ENCODE measurements around the gene TDO2.
"Not testable (repeated sequence)": the region's sequence is repeated elsewhere in the genome, so short reads cannot be mapped to it uniquely, and the experiment has no call there.

TDO2 gene

GRCh38 chr4:155887045-155887444, 16.5 kb upstream of the TDO2 start:
- Histone ChIP-seq H3K36me3 (ENCODE audit: control insufficient read depth, insufficient read depth, low read length) (no peaks in the 10 kb centered on the region), H3K27me3 (ENCODE audit: control insufficient read depth, insufficient read depth, low read length) (no peaks in the 10 kb centered on the region), H3K27ac (ENCODE audit: low read depth, low read length) (no peak overlapping the region), H3K9me3 (ENCODE audit: control insufficient read depth, insufficient read depth, low read depth, low read length) (peaks cover 21% of the 10 kb centered on the region; the same call in 1 of the 2 replicates), H3K9ac (ENCODE audit: low read length) (no peak overlapping the region), H3K4me1 (ENCODE audit: control insufficient read depth, insufficient read depth, low read length) (no peaks in the 10 kb centered on the region), H3K4me3 (ENCODE audit: low read depth, low read length) (no peak overlapping the region)

- peaks cover 23% of the 10 kb centered on the region; the same call in 1 of the 2 replicates for H3K9me3 ChIP-seq (ENCODE audit: control insufficient read depth, insufficient read depth, low read depth, low read length)
- H3K27ac ChIP-seq (ENCODE audit: low read depth, low read length), result no peak overlapping the region
- no peaks in the 10 kb centered on the region for H3K27me3 ChIP-seq (ENCODE audit: control insufficient read depth, insufficient read depth, low read length)
- no peak overlapping the region for H3K9ac ChIP-seq (ENCODE audit: low read length)
- no peaks in the 10 kb centered on the region for H3K36me3 ChIP-seq (ENCODE audit: control insufficient read depth, insufficient read depth, low read length)
- H3K4me1 ChIP-seq (ENCODE audit: control insufficient read depth, insufficient read depth, low read length), result no peaks in the 10 kb centered on the region
- H3K4me3 ChIP-seq (ENCODE audit: low read depth, low read length), result no peak overlapping the region
Observed at GRCh38 chr4:155887847-155888570, 15.5 kb upstream of the TDO2 start.

- Histone ChIP-seq H3K9me3 (ENCODE audit: control insufficient read depth, insufficient read depth, low read depth, low read length) (peaks cover 14% of the 10 kb centered on the region; the same call in 1 of the 2 replicates), H3K9ac (ENCODE audit: low read length) (no peak overlapping the region), H3K4me1 (ENCODE audit: control insufficient read depth, insufficient read depth, low read length) (no peaks in the 10 kb centered on the region), H3K27ac (ENCODE audit: low read depth, low read length) (no peak overlapping the region), H3K36me3 (ENCODE audit: control insufficient read depth, insufficient read depth, low read length) (no peaks in the 10 kb centered on the region), H3K27me3 (ENCODE audit: control insufficient read depth, insufficient read depth, low read length) (no peaks in the 10 kb centered on the region), H3K4me3 (ENCODE audit: low read depth, low read length) (no peak overlapping the region)
Observed at GRCh38 chr4:155889031-155889793, 14.3 kb upstream of the TDO2 start.

- H3K27ac ChIP-seq (ENCODE audit: low read depth, low read length), result no peak overlapping the region
- H3K27me3 ChIP-seq (ENCODE audit: control insufficient read depth, insufficient read depth, low read length), result no peaks in the 10 kb centered on the region
- peaks cover 14% of the 10 kb centered on the region; the same call in 1 of the 2 replicates for H3K9me3 ChIP-seq (ENCODE audit: control insufficient read depth, insufficient read depth, low read depth, low read length)
- no peaks in the 10 kb centered on the region for H3K4me1 ChIP-seq (ENCODE audit: control insufficient read depth, insufficient read depth, low read length)
- no peaks in the 10 kb centered on the region for H3K36me3 ChIP-seq (ENCODE audit: control insufficient read depth, insufficient read depth, low read length)
- no peak overlapping the region for H3K9ac ChIP-seq (ENCODE audit: low read length)
- no peak overlapping the region for H3K4me3 ChIP-seq (ENCODE audit: low read depth, low read length)
Observed at GRCh38 chr4:155889946-155890345, 13.6 kb upstream of the TDO2 start.

GRCh38 chr4:155891058-155891457, 12.4 kb upstream of the TDO2 start:
- Histone ChIP-seq H3K27me3 (ENCODE audit: control insufficient read depth, insufficient read depth, low read length) (no peaks in the 10 kb centered on the region), H3K9me3 (ENCODE audit: control insufficient read depth, insufficient read depth, low read depth, low read length) (peaks cover 14% of the 10 kb centered on the region; the same call in 1 of the 2 replicates), H3K4me3 (ENCODE audit: low read depth, low read length) (no peak overlapping the region), H3K27ac (ENCODE audit: low read depth, low read length) (no peak overlapping the region), H3K36me3 (ENCODE audit: control insufficient read depth, insufficient read depth, low read length) (no peaks in the 10 kb centered on the region), H3K4me1 (ENCODE audit: control insufficient read depth, insufficient read depth, low read length) (no peaks in the 10 kb centered on the region), H3K9ac (ENCODE audit: low read length) (no peak overlapping the region)

GRCh38 chr4:155898371-155898770, 5.1 kb upstream of the TDO2 start:
- H3K9me3 ChIP-seq (ENCODE audit: control insufficient read depth, insufficient read depth, low read depth, low read length); H3K4me3 ChIP-seq (ENCODE audit: low read depth, low read length); H3K27me3 ChIP-seq (ENCODE audit: control insufficient read depth, insufficient read depth, low read length); H3K27ac ChIP-seq (ENCODE audit: low read depth, low read length); H3K9ac ChIP-seq (ENCODE audit: low read length); H3K36me3 ChIP-seq (ENCODE audit: control insufficient read depth, insufficient read depth, low read length): not testable (repeated sequence)
- H3K4me1 ChIP-seq (ENCODE audit: control insufficient read depth, insufficient read depth, low read length), result peaks cover 14% of the 10 kb centered on the region; the same call in 1 of the 2 replicates

- no peaks in the 10 kb centered on the region for H3K36me3 ChIP-seq (ENCODE audit: control insufficient read depth, insufficient read depth, low read length)
- no peak overlapping the region for H3K9ac ChIP-seq (ENCODE audit: low read length)
- H3K27ac ChIP-seq (ENCODE audit: low read depth, low read length), result no peak overlapping the region
- no peak overlapping the region for H3K4me3 ChIP-seq (ENCODE audit: low read depth, low read length)
- H3K9me3 ChIP-seq (ENCODE audit: control insufficient read depth, insufficient read depth, low read depth, low read length), result 0 out of 2 replicates have a peak, but pooled peaks cover 4% of the 10 kb centered on the region
- no peaks in the 10 kb centered on the region for H3K27me3 ChIP-seq (ENCODE audit: control insufficient read depth, insufficient read depth, low read length)
- peaks cover 14% of the 10 kb centered on the region; the same call in 1 of the 2 replicates for H3K4me1 ChIP-seq (ENCODE audit: control insufficient read depth, insufficient read depth, low read length)
Observed at GRCh38 chr4:155899891-155900290, 3.6 kb upstream of the TDO2 start.

GRCh38 chr4:155900381-155900780, 3.1 kb upstream of the TDO2 start:
- Histone ChIP-seq H3K4me1 (ENCODE audit: control insufficient read depth, insufficient read depth, low read length) (peaks cover 14% of the 10 kb centered on the region; the same call in 1 of the 2 replicates), H3K9ac (ENCODE audit: low read length) (no peak overlapping the region), H3K36me3 (ENCODE audit: control insufficient read depth, insufficient read depth, low read length) (no peaks in the 10 kb centered on the region), H3K27ac (ENCODE audit: low read depth, low read length) (no peak overlapping the region), H3K4me3 (ENCODE audit: low read depth, low read length) (no peak overlapping the region), H3K9me3 (ENCODE audit: control insufficient read depth, insufficient read depth, low read depth, low read length) (0 out of 2 replicates have a peak, but pooled peaks cover 4% of the 10 kb centered on the region), H3K27me3 (ENCODE audit: control insufficient read depth, insufficient read depth, low read length) (no peaks in the 10 kb centered on the region)

GRCh38 chr4:155901013-155901412, 2.5 kb upstream of the TDO2 start:
- no peaks in the 10 kb centered on the region for H3K36me3 ChIP-seq (ENCODE audit: control insufficient read depth, insufficient read depth, low read length)
- no peak overlapping the region for H3K27ac ChIP-seq (ENCODE audit: low read depth, low read length)
- H3K9ac ChIP-seq (ENCODE audit: low read length), result no peak overlapping the region

GRCh38 chr4:155904331-155904730, 835 bp downstream of the TDO2 start:
- Histone ChIP-seq H3K9me3 (ENCODE audit: control insufficient read depth, insufficient read depth, low read depth, low read length) (no peaks in the 10 kb centered on the region), H3K27me3 (ENCODE audit: control insufficient read depth, insufficient read depth, low read length) (no peaks in the 10 kb centered on the region), H3K27ac (ENCODE audit: low read depth, low read length) (no peak overlapping the region), H3K36me3 (ENCODE audit: control insufficient read depth, insufficient read depth, low read length) (no peaks in the 10 kb centered on the region), H3K4me3 (ENCODE audit: low read depth, low read length) (no peak overlapping the region), H3K9ac (ENCODE audit: low read length) (no peak overlapping the region), H3K4me1 (ENCODE audit: control insufficient read depth, insufficient read depth, low read length) (peaks cover 14% of the 10 kb centered on the region; the same call in 1 of the 2 replicates)

More at GRCh38 chr4:155901013-155901412, 2.5 kb upstream of the TDO2 start:
- no peaks in the 10 kb centered on the region for H3K27me3 ChIP-seq (ENCODE audit: control insufficient read depth, insufficient read depth, low read length)
- peaks cover 14% of the 10 kb centered on the region; the same call in 1 of the 2 replicates for H3K4me1 ChIP-seq (ENCODE audit: control insufficient read depth, insufficient read depth, low read length)
- 0 out of 2 replicates have a peak, but pooled peaks cover 4% of the 10 kb centered on the region for H3K9me3 ChIP-seq (ENCODE audit: control insufficient read depth, insufficient read depth, low read depth, low read length)
- H3K4me3 ChIP-seq (ENCODE audit: low read depth, low read length), result no peak overlapping the region
